Vagina (tissue), 2 donors: ENCODE measurements around the gene ADGRG6.

Experiments used
- CTCF ChIP-seq, 3 experiments: fragments of 450-650 bp in 2 of 3; fragments of 200-600 bp in 1 of 3; sonication (generic) in 1 of 3; IDR thresholded peaks; one replicate each; pipeline ENCODE4 v1.5.1; 2017 to 2019; ENCODE audit warnings: antibody characterized with exemption in 3 of 3, mild to moderate bottlenecking in 2 of 3, moderate library complexity in 2 of 3
- POLR2A ChIP-seq, 2 donors: fragments of 450-650 bp; IDR thresholded peaks; one replicate each; pipeline ENCODE4 v1.6.1; 2017; ENCODE audit warnings: antibody characterized with exemption in 2 of 2, mild to moderate bottlenecking in 2 of 2, moderate library complexity in 2 of 2
- POLR2AphosphoS5 ChIP-seq, 2 donors: sonication (generic); formaldehyde crosslinking; IDR thresholded peaks; one replicate each; pipeline ENCODE4 v1.9.0; 2017; ENCODE audit warnings: antibody characterized with exemption in 2 of 2, mild to moderate bottlenecking in 2 of 2, low read depth in 1 of 2; ENCODE audit not compliant: insufficient read depth in 1 of 2

- no peak for TF ChIP-seq CTCF (IDR thresholded peaks at IDR 0.05)
- no peak for TF ChIP-seq POLR2A (IDR thresholded peaks at IDR 0.05)
- no peak for TF ChIP-seq POLR2AphosphoS5 (IDR thresholded peaks at IDR 0.05; ENCODE audit: insufficient read depth in 1 of 2, low read depth in 1 of 2)
These were observed 46.0 kb upstream of the ADGRG6 start for GRCh38 chr6:142255785-142256184.
